Sigmoid colon (tissue), 7 donors: ENCODE results near the gene GSDMA. TPM values are rescaled to one million over a fixed set of nuclear protein-coding genes. Genes with fewer than 3 reads are reported as not detected.
A peak's percentile ranks its signal among the peaks of the same experiment; 100 is the strongest.

Experiments used
- DNase-seq: peaks from one replicate; pipeline ENCODE4 v3.0.0-alpha.2; 2019
- H3K27ac ChIP-seq, 4 donors: fragments of 200-600 bp; sonication (generic); one replicate each; pipeline ENCODE4 v1.5.1; 2016 to 2019; ENCODE audit warnings: mild to moderate bottlenecking in 1 of 4
- H3K27me3 ChIP-seq, 3 donors: fragments of 200-600 bp; sonication (generic); one replicate each; pipeline ENCODE4 v1.5.1; 2019; ENCODE audit warnings: mild to moderate bottlenecking in 1 of 3
- H3K36me3 ChIP-seq, 4 donors: fragments of 200-600 bp; sonication (generic); one replicate each; pipeline ENCODE4 v1.5.1; 2016 to 2019
- H3K4me1 ChIP-seq, 4 donors: fragments of 200-600 bp; sonication (generic); one replicate each; pipeline ENCODE4 v1.5.1; 2017 to 2019
- H3K4me3 ChIP-seq, 4 donors: fragments of 200-600 bp; sonication (generic); one replicate each; pipeline ENCODE4 v1.5.1; 2017 to 2019; ENCODE audit warnings: mild to moderate bottlenecking in 2 of 4, moderate library complexity in 1 of 4
- H3K9me3 ChIP-seq, 4 donors: fragments of 200-600 bp in 3 of 4; sonication (generic) in 3 of 4; one replicate each; pipeline versions ENCODE4 v1.5.1 to v1.6.1; 2013 to 2019
- CTCF ChIP-seq, 4 experiments: fragments of 450-650 bp in 3 of 4; fragments of 200-600 bp in 1 of 4; IDR thresholded peaks; one replicate each; pipeline ENCODE4 v1.5.1; 2016 to 2019; ENCODE audit warnings: antibody characterized with exemption in 4 of 4, mild to moderate bottlenecking in 3 of 4, moderate library complexity in 2 of 4
- EP300 ChIP-seq, 4 donors: sonication (generic); formaldehyde crosslinking; IDR thresholded peaks; one replicate each; pipeline ENCODE4 v1.6.1; 2017; ENCODE audit warnings: antibody characterized with exemption in 4 of 4
- POLR2A ChIP-seq, 2 donors: fragments of 450-650 bp; IDR thresholded peaks; one replicate each; pipeline ENCODE4 v1.6.1; 2016; ENCODE audit warnings: antibody characterized with exemption in 2 of 2, mild to moderate bottlenecking in 2 of 2, moderate library complexity in 2 of 2
- POLR2AphosphoS5 ChIP-seq, 4 donors: sonication (generic); formaldehyde crosslinking; IDR thresholded peaks; one replicate each; pipeline ENCODE4 v1.6.1; 2017; ENCODE audit warnings: antibody characterized with exemption in 4 of 4
- WGBS, 2 donors: extraction: QIAGEN DNeasy Blood & Tissue Kit; methylation state at CpG; one replicate each; pipeline ENCODE4 v1.1.7; 2013; 5-methylcytosine and 5-hydroxymethylcytosine counted together
- intact Hi-C: fragments of 100-400 bp; cut with DNase I; formaldehyde crosslinking; loops from one replicate; pipeline ENCODE4 v1.15.1; 2023
- polyA plus RNA-seq, 3 donors: library from polyadenylated mRNA; stranded (reverse); fragments of 200-250 nt; gene quantifications; one replicate each; pipeline ENCODE4 v1.2.3, GENCODE V29; 2013
- total RNA-seq, 4 donors: library from RNA; depleted of rRNA; stranded (reverse); fragments of >200 nt; gene quantifications; one replicate each; pipeline ENCODE4 v1.1.0, GENCODE V29; 2016
- donor health status: healthy with polysubstance abuse.
- donor health status: Bipolar disorder and iron deficiency.
- donor health status: healthy.

The GSDMA gene
- total and polyA plus RNA-seq, 7 donors = 0.29 to 1.3 (median 0.60) TPM; not detected in 4

- no peaks in the 10 kb centered on the region for H3K9me3 ChIP-seq
- DNase-seq = no peak
- H3K27me3 ChIP-seq = no peaks in the 10 kb centered on the region
- H3K4me1 ChIP-seq = peaks cover 0 to 37% (median 29%) of the 10 kb centered on the region in 4 donors
- H3K27ac ChIP-seq = no peak overlapping the region
- TF ChIP-seq POLR2A (IDR thresholded peaks at IDR 0.05) (no peak), CTCF (IDR thresholded peaks at IDR 0.05) (no peak), POLR2AphosphoS5 (IDR thresholded peaks at IDR 0.05) (no peak), EP300 (IDR thresholded peaks at IDR 0.05) (no peak)
- intact Hi-C loops = no loop called here
- H3K36me3 ChIP-seq = peaks cover 20 to 49% (median 28%) of the 10 kb centered on the region in 4 donors
- 83 to 84% methylated on average over 17 of the region's 17 CpGs for WGBS, 2 donors
- H3K4me3 ChIP-seq = no peak overlapping the region
These were observed 38.7 kb upstream of the GSDMA start for GRCh38 chr17:39923836-39924690.

DNA sequence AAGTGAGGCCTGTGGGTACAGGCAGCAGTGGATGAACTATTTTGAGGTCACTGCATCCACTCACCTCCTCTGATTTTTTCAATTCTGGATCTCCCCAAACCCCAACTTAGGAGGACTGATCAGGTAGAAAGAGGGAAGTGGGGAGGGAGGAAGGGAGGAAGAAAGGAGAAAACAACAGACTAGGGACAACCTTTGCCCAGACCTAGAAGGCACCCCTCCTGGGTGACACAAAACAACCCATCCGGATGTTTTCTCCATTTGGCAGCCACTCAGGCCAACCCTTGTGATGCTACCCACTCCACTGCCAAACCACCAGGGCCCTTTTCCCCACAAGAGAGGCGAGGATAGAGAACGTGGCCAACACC, 38.1 kb upstream of the GSDMA start:
- no peak for DNase-seq
- TF ChIP-seq POLR2AphosphoS5 (IDR thresholded peaks at IDR 0.05) = no peak
- TF ChIP-seq EP300 (IDR thresholded peaks at IDR 0.05) = no peak
- no peak for TF ChIP-seq POLR2A (IDR thresholded peaks at IDR 0.05)
- no peak for TF ChIP-seq CTCF (IDR thresholded peaks at IDR 0.05)
- Histone ChIP-seq H3K36me3 (peaks cover 20 to 45% (median 28%) of the 10 kb centered on the region in 4 donors), H3K27ac (no peak overlapping the region), H3K4me3 (no peak overlapping the region), H3K27me3 (no peaks in the 10 kb centered on the region), H3K4me1 (peaks cover 0 to 43% (median 33%) of the 10 kb centered on the region in 4 donors), H3K9me3 (no peaks in the 10 kb centered on the region)
- 74 to 80% methylated on average over 3 of the region's 3 CpGs for WGBS, 2 donors
- intact Hi-C loops = loop anchor here (5.0 kb wide), 1 partner anchor 167 kb away; no protein-coding TSS in a partner anchor

DNA sequence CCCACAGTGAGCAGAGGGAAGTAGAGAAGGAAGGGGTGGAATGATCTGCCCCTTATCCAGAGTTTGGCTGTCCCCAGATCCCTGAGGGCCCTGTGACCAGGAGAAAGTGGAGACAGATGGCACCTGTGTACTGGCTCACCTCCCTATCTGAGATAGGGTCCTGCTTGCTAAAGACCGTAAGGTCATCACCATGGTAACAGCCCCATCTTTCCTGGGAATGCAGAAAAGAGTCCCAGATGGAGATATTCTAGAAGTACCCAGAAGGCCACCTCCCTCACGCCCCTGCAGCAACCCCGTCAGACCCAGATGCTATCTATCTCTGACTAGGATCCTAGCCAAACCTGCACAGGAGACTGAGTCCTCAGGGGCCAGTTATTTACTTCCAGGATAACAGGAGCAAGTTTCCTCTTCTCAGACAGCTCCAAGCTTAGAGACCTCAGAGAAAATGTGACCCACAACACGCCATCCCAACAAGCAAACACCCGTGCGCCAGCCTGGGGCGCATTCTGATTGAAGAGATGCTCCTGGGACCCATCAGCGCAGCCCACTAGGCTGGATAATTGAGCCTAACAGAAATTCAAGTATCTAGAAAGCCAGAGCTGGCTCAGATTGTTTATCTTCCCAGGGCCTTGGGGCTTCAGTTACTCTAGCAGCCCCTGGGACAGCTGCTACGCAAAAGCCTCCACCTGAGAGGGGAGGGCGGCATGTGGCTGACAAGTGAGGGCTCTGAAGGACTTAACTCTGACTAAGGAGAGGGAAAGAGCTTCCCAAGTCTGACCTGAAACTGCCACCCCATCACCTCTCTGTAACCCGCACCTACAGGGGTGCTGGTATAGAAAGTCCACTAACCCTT, 37.3 kb upstream of the GSDMA start:
- no peak for TF ChIP-seq POLR2AphosphoS5 (IDR thresholded peaks at IDR 0.05)
- TF ChIP-seq EP300 (IDR thresholded peaks at IDR 0.05) = no peak
- TF ChIP-seq POLR2A (IDR thresholded peaks at IDR 0.05) = no peak
- no peak for TF ChIP-seq CTCF (IDR thresholded peaks at IDR 0.05)
- no peak for DNase-seq
- Histone ChIP-seq H3K27me3 (no peaks in the 10 kb centered on the region), H3K36me3 (peaks cover 20 to 36% (median 27%) of the 10 kb centered on the region in 4 donors), H3K4me1 (peaks cover 0 to 46% (median 33%) of the 10 kb centered on the region in 4 donors), H3K27ac (peak overlapping the region in 1 of 4 donors; percentile 16), H3K4me3 (no peak overlapping the region), H3K9me3 (no peaks in the 10 kb centered on the region)
- intact Hi-C loops = loop anchor here (5.0 kb wide), 1 partner anchor 168 kb away; no protein-coding TSS in a partner anchor
- 81 to 94% methylated on average over 11 of the region's 11 CpGs for WGBS, 2 donors

- peak overlapping the region; percentile 54 to 93 (median 91) for H3K4me3 ChIP-seq
- H3K27me3 ChIP-seq = no peaks in the 10 kb centered on the region
- H3K4me1 ChIP-seq = peaks cover 0 to 46% (median 33%) of the 10 kb centered on the region in 4 donors
- peak overlapping the region; percentile 89 to 92 (median 90) for H3K27ac ChIP-seq
- peaks cover 20 to 30% (median 24%) of the 10 kb centered on the region in 4 donors for H3K36me3 ChIP-seq
- 19 to 24% methylated on average over 4 of the region's 4 CpGs for WGBS, 2 donors
- intact Hi-C loops = loop anchor here (5.0 kb wide), 1 partner anchor 169 kb away; no protein-coding TSS in a partner anchor
- TF ChIP-seq POLR2A (IDR thresholded peaks at IDR 0.05) (no peak), EP300 (IDR thresholded peaks at IDR 0.05) (no peak), CTCF (IDR thresholded peaks at IDR 0.05) (no peak)
- no peaks in the 10 kb centered on the region for H3K9me3 ChIP-seq
- no peak for DNase-seq
These were observed 36.6 kb upstream of the GSDMA start for GRCh38 chr17:39926135-39926587.
